Stimulated activated naive CD4-positive, alpha-beta T cell (primary cell): Measurements from ENCODE around the gene PHF21B.
"Not testable (repeated sequence)": the region's sequence is repeated elsewhere in the genome, so short reads cannot be mapped to it uniquely, and the experiment has no call there.

Experiments
- DNase-seq, 6 experiments: peaks; one replicate each; lab custom pipeline; 2025; lab: John Stamatoyannopoulos, UW

The PHF21B gene

GRCh38 chr22:44917372-44918165 lies 92.2 kb downstream of the PHF21B start:
- no peak for DNase-seq

GRCh38 chr22:44916281-44917231 lies 93.2 kb downstream of the PHF21B start:
- no peak for DNase-seq

- DNase-seq = no peak
Observed at GRCh38 chr22:44915441-44915840, 94.4 kb downstream of the PHF21B start.

GRCh38 chr22:44914026-44914721 lies 95.6 kb downstream of the PHF21B start:
- no peak for DNase-seq

GRCh38 chr22:44913198-44913983 lies 96.4 kb downstream of the PHF21B start:
- no peak for DNase-seq

GRCh38 chr22:44909241-44909640 lies 100.6 kb downstream of the PHF21B start:
- DNase-seq = no peak

GRCh38 chr22:44907765-44908737 lies 101.8 kb downstream of the PHF21B start:
- no peak for DNase-seq

- DNase-seq = no peak
Observed at GRCh38 chr22:44906999-44907644, 102.7 kb downstream of the PHF21B start.

GRCh38 chr22:44906248-44906936 lies 103.4 kb downstream of the PHF21B start:
- DNase-seq = no peak

GRCh38 chr22:44904492-44905152 lies 105.2 kb downstream of the PHF21B start:
- DNase-seq = not testable (repeated sequence)

GRCh38 chr22:44903164-44903563 lies 106.6 kb downstream of the PHF21B start:
- not testable (repeated sequence) for DNase-seq

GRCh38 chr22:44901301-44901700 lies 108.5 kb downstream of the PHF21B start:
- DNase-seq = no peak

GRCh38 chr22:44898236-44898635 lies 111.6 kb downstream of the PHF21B start:
- no peak for DNase-seq

GRCh38 chr22:44895296-44896055 lies 114.3 kb downstream of the PHF21B start:
- DNase-seq = no peak

GRCh38 chr22:44894782-44895181 lies 115.0 kb downstream of the PHF21B start:
- DNase-seq = no peak

- no peak for DNase-seq
Observed at GRCh38 chr22:44894321-44894720, 115.5 kb downstream of the PHF21B start.

- no peak for DNase-seq
Observed at GRCh38 chr22:44893731-44894080, 116.1 kb downstream of the PHF21B start.
